Activated naive CD4-positive, alpha-beta T cell treated with anti-CD3 and anti-CD28 coated beads for 36 hours (primary cell): ENCODE measurements around the gene ZNF33B. TPM values are rescaled to one million over a fixed set of nuclear protein-coding genes. Genes with fewer than 3 reads are reported as not detected.
"Not testable (repeated sequence)": the region's sequence is repeated elsewhere in the genome, so short reads cannot be mapped to it uniquely, and the experiment has no call there.

Source experiments
- CTCF ChIA-PET: fragments of 350-600 bp; sonication (Branson Sonifier 250); formaldehyde crosslinking; loops from one replicate; lab custom pipeline; 2021; ENCODE audit warnings: antibody characterized with exemption; lab: Charles Lee
- DNase-seq: peaks from one replicate; pipeline ENCODE4 v3.0.0-alpha.2; 2020
- H3K27ac Mint-ChIP-seq: one replicate; pipeline ENCODE4 v1.8.0; 2021; ENCODE audit warnings: mild to moderate bottlenecking, mixed read lengths
- H3K27me3 Mint-ChIP-seq: one replicate; pipeline ENCODE4 v1.8.0; 2021; ENCODE audit warnings: low read depth, mixed read lengths
- H3K36me3 Mint-ChIP-seq: one replicate; pipeline ENCODE4 v1.8.0; 2021; ENCODE audit warnings: low read depth, mixed read lengths
- H3K4me1 Mint-ChIP-seq: one replicate; pipeline ENCODE4 v1.8.0; 2021; ENCODE audit warnings: low read depth, mixed read lengths
- H3K4me3 Mint-ChIP-seq: one replicate; pipeline ENCODE4 v1.8.0; 2021; ENCODE audit warnings: mild to moderate bottlenecking, moderate library complexity, mixed read lengths
- H3K9me3 Mint-ChIP-seq: one replicate; pipeline ENCODE4 v1.8.0; 2021; ENCODE audit warnings: mixed read lengths
- intact Hi-C: fragments of 100-400 bp; cut with micrococcal nuclease; formaldehyde crosslinking; loops from one replicate; pipeline ENCODE4 v1.15.1; 2023
- total RNA-seq, 2 experiments: library from RNA; stranded (reverse); gene quantifications; one replicate each; pipeline ENCODE4 v1.2.3, GENCODE V29; 2021

The ZNF33B gene
- total RNA-seq, 2 experiments from 2014 or later: 10.4 to 14.8 TPM

DNA sequence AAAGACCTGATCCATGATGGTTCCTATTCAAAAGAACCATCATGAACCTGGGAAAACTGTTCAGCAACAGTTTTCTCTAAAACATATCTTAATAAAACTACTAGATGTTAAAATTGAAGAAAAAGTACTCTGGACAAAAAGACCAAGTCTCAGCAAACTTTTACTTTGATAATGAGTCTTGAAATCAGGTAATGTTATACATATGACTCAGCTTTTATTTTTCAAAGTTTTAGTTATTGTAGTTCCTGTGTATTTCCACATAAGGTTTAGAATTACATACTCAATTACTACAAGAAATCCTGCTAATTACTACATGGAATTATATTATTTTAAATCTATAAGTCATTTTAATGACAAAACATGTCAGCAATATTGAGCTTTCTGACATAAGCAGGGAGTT lies 42.2 kb downstream of the ZNF33B start:
- DNase-seq: no peak
- intact Hi-C loops: loop anchor here (10.0 kb wide), 1 partner anchor 81 kb away; no protein-coding TSS in a partner anchor
- Mint-ChIP-seq H3K27ac (no peak overlapping the region), H3K4me1 (no peaks in the 10 kb centered on the region), H3K36me3 (peaks cover 79% of the 10 kb centered on the region), H3K27me3 (no peaks in the 10 kb centered on the region), H3K9me3 (peaks cover 67% of the 10 kb centered on the region), H3K4me3 (no peak overlapping the region)
- CTCF ChIA-PET: no interaction called here

DNA sequence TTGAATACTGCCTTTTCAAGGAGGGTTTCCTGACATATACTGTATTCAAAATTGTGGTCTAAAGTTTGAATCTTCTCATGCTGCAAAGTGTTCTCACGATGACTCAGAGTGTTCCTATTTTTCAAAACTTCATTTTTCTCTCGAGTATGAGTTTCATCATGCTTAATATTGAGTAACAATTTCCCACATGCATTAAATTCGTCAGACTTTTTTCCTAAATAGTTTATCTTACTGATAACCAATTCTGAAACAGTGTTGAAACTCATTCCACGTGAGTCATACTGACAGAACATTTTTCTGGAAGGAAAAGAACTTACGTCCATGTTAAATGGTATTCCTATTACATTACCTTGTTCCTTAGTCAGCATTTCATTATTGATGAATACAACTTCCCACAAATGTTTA lies 44.1 kb downstream of the ZNF33B start:
- Mint-ChIP-seq H3K9me3 (peaks cover 74% of the 10 kb centered on the region), H3K27me3 (no peaks in the 10 kb centered on the region), H3K36me3 (peaks cover 83% of the 10 kb centered on the region), H3K27ac (no peak overlapping the region), H3K4me1 (no peaks in the 10 kb centered on the region), H3K4me3 (no peak overlapping the region)
- CTCF ChIA-PET: no interaction called here
- no peak for DNase-seq
- intact Hi-C loops: loop anchor here (10.0 kb wide), 1 partner anchor 79 kb away; no protein-coding TSS in a partner anchor

DNA sequence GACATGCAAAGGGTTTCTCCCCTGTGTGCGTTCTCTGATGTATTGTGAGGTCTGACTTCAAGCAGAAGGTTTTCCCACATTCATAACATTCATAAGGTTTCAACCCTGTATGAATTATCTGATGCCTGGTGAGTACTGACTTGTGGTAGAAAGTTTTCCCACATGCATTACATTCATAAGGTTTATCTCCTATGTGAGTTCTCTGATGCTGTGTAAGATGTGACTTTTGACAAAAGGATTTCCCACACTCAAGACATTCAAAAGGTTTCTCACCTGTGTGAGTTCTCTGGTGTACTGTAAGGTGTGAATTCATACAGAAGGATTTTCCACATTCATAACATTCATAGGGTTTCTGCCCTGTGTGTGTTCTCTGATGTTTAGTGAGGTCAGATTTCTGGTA lies 45.1 kb downstream of the ZNF33B start:
- Mint-ChIP-seq H3K36me3 (peaks cover 83% of the 10 kb centered on the region), H3K27me3 (no peaks in the 10 kb centered on the region), H3K9me3 (peaks cover 75% of the 10 kb centered on the region), H3K4me3 (no peak overlapping the region), H3K4me1 (no peaks in the 10 kb centered on the region), H3K27ac (no peak overlapping the region)
- intact Hi-C loops: loop anchor here (10.0 kb wide), 1 partner anchor 78 kb away; no protein-coding TSS in a partner anchor
- CTCF ChIA-PET: no interaction called here
- DNase-seq: no peak

DNA sequence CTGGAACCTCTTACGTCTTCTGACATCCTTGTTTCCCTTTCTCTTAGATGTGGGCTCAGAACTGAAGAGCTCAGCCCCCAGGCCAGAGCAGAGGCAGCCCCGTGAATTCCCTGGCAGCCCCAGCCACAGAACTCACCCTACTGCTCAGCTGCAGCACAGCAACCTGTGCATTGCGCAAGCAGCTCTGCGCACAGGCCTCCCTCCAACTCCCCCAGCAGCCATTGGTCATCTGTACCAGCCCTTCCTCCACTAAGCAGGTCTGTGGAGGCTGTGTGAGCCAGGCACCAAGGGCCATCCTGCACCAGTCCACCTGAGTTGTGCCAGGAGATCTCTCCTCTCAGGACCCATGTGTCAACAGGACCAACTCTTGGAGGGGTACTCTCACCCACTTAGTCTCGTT lies 54.5 kb downstream of the ZNF33B start:
- Mint-ChIP-seq H3K4me1 (no peaks in the 10 kb centered on the region), H3K27me3 (no peaks in the 10 kb centered on the region), H3K36me3 (peaks cover 45% of the 10 kb centered on the region), H3K4me3 (no peak overlapping the region), H3K9me3 (peaks cover 55% of the 10 kb centered on the region), H3K27ac (no peak overlapping the region)
- CTCF ChIA-PET: no interaction called here
- intact Hi-C loops: no loop called here
- no peak for DNase-seq

DNA sequence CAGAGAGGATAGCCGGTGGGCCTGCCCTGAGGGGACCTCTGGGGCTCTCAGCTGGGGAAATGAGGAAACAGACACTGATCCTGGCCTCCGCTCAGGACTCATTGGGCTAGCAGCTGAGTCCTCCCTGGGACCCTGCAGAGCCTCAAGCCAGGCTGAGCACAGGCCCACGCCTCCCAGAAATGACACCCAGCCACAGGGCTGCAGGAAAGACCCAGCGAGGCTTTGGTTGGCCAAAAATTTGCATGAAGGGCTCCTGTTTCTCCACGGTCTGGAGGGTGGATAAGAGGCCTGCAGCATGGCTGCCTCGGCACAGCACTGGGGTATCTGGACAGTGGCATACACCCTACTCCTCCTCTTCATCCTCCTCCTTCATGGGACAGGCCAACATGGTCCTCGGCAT lies 60.4 kb downstream of the ZNF33B start:
- no peaks in the 10 kb centered on the region for H3K4me1 Mint-ChIP-seq

DNA sequence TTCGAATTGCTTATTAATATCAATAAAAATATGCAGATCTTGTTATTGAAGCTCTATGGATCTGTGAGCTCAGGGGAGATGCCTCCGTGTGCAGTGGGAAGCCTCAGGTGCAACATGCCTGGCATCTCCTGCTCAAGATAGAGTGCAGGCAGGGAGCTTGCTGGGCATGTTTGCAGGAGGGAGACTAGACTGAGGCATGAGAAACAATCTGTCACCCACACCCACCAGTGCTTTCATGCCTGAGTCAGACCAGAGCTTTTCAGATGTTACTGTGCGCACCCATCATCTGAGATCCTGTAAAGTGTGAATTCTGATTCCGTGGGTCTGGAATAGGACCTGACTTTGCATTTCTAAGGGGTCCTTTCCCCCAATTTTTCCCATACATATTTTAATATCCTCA lies 62.0 kb downstream of the ZNF33B start:
- intact Hi-C loops: no loop called here
- no peaks in the 10 kb centered on the region for H3K4me1 Mint-ChIP-seq
- no peak overlapping the region for H3K27ac Mint-ChIP-seq
- H3K9me3 Mint-ChIP-seq: peaks cover 15% of the 10 kb centered on the region
- H3K27me3 Mint-ChIP-seq: peaks cover 4% of the 10 kb centered on the region
- H3K4me3 Mint-ChIP-seq: no peak overlapping the region
- H3K36me3 Mint-ChIP-seq: peaks cover 4% of the 10 kb centered on the region
- no peak for DNase-seq
- CTCF ChIA-PET: no interaction called here

More for the DNA sequence above, 60.4 kb downstream of the ZNF33B start:
- H3K9me3 Mint-ChIP-seq: peaks cover 24% of the 10 kb centered on the region
- no peak for DNase-seq
- intact Hi-C loops: no loop called here
- CTCF ChIA-PET: no interaction called here
- H3K27me3 Mint-ChIP-seq: no peaks in the 10 kb centered on the region
- peaks cover 11% of the 10 kb centered on the region for H3K36me3 Mint-ChIP-seq
- H3K27ac Mint-ChIP-seq: no peak overlapping the region
- no peak overlapping the region for H3K4me3 Mint-ChIP-seq

DNA sequence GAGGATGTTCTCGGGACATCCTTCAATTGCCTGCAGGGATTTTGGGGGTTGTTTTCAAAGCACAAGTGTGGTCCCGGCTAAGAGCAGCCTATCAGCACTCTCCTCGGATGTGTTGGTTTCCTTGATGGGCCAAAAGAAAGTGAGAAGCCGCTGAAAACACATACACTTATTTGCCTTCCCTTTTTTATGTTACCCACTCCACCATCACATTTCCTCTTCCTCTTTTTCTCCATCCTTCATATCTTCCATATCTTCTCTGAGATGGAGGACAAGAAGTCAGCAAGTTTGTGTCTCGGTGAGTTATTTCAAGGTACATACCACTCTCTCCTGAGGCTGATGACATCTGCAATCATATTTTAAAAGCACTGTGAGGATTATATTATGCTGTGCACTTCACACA lies 64.0 kb downstream of the ZNF33B start:
- Mint-ChIP-seq H3K4me3 (no peak overlapping the region), H3K27ac (no peak overlapping the region), H3K4me1 (no peaks in the 10 kb centered on the region), H3K9me3 (peaks cover 17% of the 10 kb centered on the region), H3K36me3 (peaks cover 3% of the 10 kb centered on the region), H3K27me3 (peaks cover 4% of the 10 kb centered on the region)
- no peak for DNase-seq
- intact Hi-C loops: no loop called here
- CTCF ChIA-PET: no interaction called here

DNA sequence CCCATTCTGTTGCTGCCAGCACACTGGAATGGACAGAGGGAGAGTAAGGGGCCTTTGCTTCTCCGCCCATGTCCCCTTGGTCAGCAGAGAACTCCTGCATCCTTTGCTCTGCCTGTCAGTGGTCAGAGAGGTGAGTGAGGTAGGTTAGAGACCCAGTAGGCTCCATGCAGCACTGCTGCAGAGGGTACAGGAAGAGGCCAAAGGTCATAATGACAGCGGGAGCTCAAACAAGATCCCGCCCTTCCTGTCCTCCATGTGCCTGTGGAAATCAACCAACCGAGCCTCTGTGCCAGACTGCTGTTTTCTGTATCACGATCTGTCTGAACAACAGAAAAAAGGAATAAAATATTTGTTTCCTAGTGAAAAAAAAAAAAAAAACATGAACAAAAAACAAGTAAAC lies 81.4 kb downstream of the ZNF33B start:
- H3K4me1 Mint-ChIP-seq: peaks cover 6% of the 10 kb centered on the region
- no peak for DNase-seq
- CTCF ChIA-PET: no interaction called here
- H3K4me3 Mint-ChIP-seq: no peak overlapping the region
- H3K36me3 Mint-ChIP-seq: peaks cover 5% of the 10 kb centered on the region
- no peaks in the 10 kb centered on the region for H3K9me3 Mint-ChIP-seq
- no peaks in the 10 kb centered on the region for H3K27me3 Mint-ChIP-seq
- intact Hi-C loops: loop anchor here (10.0 kb wide), 1 partner anchor 1428 kb away; no protein-coding TSS in a partner anchor
- no peak overlapping the region for H3K27ac Mint-ChIP-seq

DNA sequence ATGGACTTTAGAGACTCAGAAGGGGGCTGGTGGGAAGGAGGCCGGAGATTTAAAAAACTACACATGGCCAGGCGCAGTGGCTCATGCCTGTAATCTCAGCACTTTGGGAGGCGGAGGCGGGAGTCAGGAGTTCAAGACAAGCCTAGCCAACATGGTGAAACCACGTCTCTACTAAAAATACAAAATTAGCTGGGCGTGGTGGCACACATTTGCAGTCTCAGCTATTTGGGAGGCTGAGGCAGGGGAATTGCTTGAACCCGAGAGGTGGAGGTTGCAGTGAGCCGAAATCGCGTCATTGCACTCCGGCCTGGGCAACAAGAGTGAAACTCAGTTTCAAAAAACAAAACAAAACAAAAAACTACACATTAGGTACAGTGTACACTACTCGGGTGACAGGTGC lies 84.8 kb downstream of the ZNF33B start:
- H3K9me3 Mint-ChIP-seq, CTCF ChIA-PET, H3K27ac Mint-ChIP-seq, DNase-seq, H3K27me3 Mint-ChIP-seq: not testable (repeated sequence)
- Mint-ChIP-seq H3K4me1 (peaks cover 29% of the 10 kb centered on the region), H3K4me3 (peak overlapping the region; percentile 87), H3K36me3 (peaks cover 29% of the 10 kb centered on the region)
- intact Hi-C loops: loop anchor here (2.0 to 10.0 kb wide), 3 partner anchors 199 to 1431 kb away; partner anchors contain the start of gene BMS1

DNA sequence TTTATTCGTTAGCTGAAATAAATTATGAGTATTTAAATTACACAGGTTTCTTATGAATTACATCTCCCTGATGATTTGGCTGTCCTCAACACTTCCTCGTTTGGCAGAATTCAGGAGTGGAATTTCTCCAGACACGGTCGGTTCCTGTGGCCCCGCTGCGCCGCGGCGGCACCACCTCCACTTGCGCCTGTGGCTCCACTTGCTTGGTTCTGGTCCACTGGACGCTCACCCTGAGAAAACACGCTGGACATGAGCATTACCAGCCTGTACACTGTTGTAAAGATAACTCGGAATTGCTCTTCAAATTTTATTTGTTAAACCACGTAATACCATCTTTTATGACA lies 85.3 kb downstream of the ZNF33B start:
- H3K4me3 Mint-ChIP-seq: peak overlapping the region; percentile 87
- intact Hi-C loops: loop anchor here (2.0 to 10.0 kb wide), 3 partner anchors 200 to 1432 kb away; partner anchors contain the start of gene BMS1
- peaks cover 30% of the 10 kb centered on the region for H3K4me1 Mint-ChIP-seq
- peak overlapping the region; percentile 70 for H3K27ac Mint-ChIP-seq
- CTCF ChIA-PET: no interaction called here
- peaks cover 2% of the 10 kb centered on the region for H3K9me3 Mint-ChIP-seq
- no peaks in the 10 kb centered on the region for H3K27me3 Mint-ChIP-seq
- DNase-seq: no peak
- peaks cover 31% of the 10 kb centered on the region for H3K36me3 Mint-ChIP-seq

DNA sequence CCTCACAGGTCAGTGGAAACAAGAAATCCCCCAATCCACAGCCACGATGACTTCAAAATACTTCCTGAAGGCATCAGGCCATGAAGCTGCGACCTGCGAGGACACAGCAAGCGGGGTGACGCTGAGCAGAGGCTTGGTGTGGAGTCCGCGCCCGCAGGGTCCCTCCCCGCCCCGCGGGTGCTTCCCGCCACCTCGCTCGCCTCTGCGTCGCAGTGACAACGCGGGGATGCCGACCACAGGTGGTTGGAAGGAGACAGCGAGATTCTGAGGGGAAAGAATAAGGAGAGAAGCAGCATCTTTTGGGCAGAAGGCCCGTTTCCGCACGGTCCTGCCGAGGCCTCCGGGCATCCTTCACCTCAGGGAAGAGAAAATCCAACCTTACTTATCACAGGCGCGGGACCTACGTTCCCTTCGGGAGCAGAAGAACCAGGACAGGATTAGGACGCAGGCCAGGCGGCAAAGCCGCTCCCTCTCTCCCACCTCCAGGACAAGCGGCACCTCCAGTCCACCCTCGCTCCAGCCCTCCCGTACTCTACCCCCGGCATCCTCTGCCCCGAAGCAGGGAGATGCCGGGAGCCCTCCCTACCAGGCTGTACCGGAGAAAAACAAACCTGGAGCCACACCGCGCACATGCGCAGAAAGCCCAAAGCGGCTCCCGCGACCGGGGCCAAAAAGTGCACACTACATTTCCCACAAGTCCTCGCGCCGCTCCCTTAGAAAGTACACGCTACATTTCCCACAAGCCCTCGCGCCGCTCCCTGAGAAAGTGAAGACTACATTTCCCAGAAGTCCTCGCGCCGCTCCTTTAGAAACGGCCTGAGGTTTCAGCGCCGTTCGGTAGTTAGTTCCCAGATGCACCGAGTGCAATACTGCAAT lies 85.9 kb downstream of the ZNF33B start:
- H3K27ac Mint-ChIP-seq: peak overlapping the region; percentile 92
- intact Hi-C loops: loop anchor here (1.0 to 10.0 kb wide), 5 partner anchors 86 to 1432 kb away; partner anchors contain the start of genes BMS1, CSGALNACT2 and ZNF33B
- CTCF ChIA-PET: no interaction called here
- peak overlapping the region; percentile 87 for H3K4me3 Mint-ChIP-seq
- H3K4me1 Mint-ChIP-seq: peaks cover 36% of the 10 kb centered on the region
- H3K9me3 Mint-ChIP-seq: peaks cover 5% of the 10 kb centered on the region
- H3K27me3 Mint-ChIP-seq: no peaks in the 10 kb centered on the region
- peaks cover 36% of the 10 kb centered on the region for H3K36me3 Mint-ChIP-seq
- peak; percentile 97 for DNase-seq

DNA sequence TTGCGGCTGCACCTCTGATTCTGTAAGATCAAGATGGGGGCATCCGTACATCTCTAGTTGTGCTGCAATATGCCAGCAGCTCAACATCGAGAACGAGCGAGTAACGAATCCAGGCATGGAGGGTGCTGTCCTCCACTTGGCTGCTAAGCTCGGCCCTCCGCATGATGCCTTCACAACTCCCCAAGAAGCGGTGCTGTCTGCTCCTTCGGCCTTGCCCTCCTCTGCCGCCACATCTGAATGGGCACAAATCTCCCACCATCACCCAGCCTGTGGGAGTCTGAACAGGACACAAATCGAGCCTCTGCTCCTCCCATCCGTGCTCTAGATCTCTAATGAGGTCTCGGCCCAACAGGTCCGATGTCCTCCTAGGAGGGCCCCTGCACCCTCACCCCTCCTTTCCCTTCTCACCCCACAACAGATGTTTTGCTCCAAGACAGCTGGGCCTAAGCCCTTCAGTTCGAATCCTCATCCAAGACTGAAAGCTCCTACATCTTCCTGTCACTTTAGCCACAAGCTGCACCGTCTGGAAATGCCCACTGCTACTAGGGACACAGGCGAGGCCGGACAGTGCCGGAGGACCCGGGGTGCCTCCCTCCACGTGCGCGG lies 86.7 kb downstream of the ZNF33B start:
- no peak for DNase-seq
- Mint-ChIP-seq H3K9me3 (peaks cover 11% of the 10 kb centered on the region), H3K36me3 (peaks cover 43% of the 10 kb centered on the region), H3K27me3 (no peaks in the 10 kb centered on the region), H3K4me3 (peak overlapping the region; percentile 87), H3K27ac (peak overlapping the region; percentile 92), H3K4me1 (peaks cover 42% of the 10 kb centered on the region)
- intact Hi-C loops: loop anchor here (1.0 to 10.0 kb wide), 5 partner anchors 87 to 1433 kb away; partner anchors contain the start of genes BMS1, CSGALNACT2 and ZNF33B
- CTCF ChIA-PET: no interaction called here
